Epithelial cell of proximal tubule (primary cell): ENCODE data around the gene FBXW4. TPM values are rescaled to one million over a fixed set of nuclear protein-coding genes. Genes with fewer than 3 reads are reported as not detected.

Source experiments
- DNase-seq: peaks from one replicate; pipeline ENCODE4 v3.0.0-alpha.2; 2011; ENCODE audit warnings: low read depth
- H3K4me3 ChIP-seq: 2 replicates; pipeline ENCODE4 v1.5.1; 2011; ENCODE audit warnings: low read depth, mild to moderate bottlenecking, low read length
- CTCF ChIP-seq: conservative IDR thresholded peaks from 2 replicates; pipeline ENCODE4 v1.5.1; 2012; ENCODE audit warnings: low read depth, mild to moderate bottlenecking, low read length
- total RNA-seq: library from RNA; depleted of rRNA; stranded (reverse); fragments of >200 nt; gene quantifications from 2 replicates; pipeline ENCODE4 v1.2.3, GENCODE V29; 2015

The FBXW4 gene
- total RNA-seq, 1 donor from 2014 or later = 15.3 TPM

GRCh38 chr10:101651336-101651735 lies 43.6 kb downstream of the FBXW4 start:
- TF ChIP-seq CTCF = no peak
- DNase-seq = no peak
- H3K4me3 ChIP-seq = no peak overlapping the region

GRCh38 chr10:101650863-101651262 lies 44.1 kb downstream of the FBXW4 start:
- DNase-seq = no peak
- no peak for TF ChIP-seq CTCF
- no peak overlapping the region for H3K4me3 ChIP-seq

GRCh38 chr10:101649525-101650085 lies 45.4 kb downstream of the FBXW4 start:
- no peak overlapping the region for H3K4me3 ChIP-seq
- DNase-seq = no peak
- TF ChIP-seq CTCF = no peak

- TF ChIP-seq CTCF = no peak
Observed at GRCh38 chr10:101647255-101647654, 47.7 kb downstream of the FBXW4 start.

GRCh38 chr10:101646364-101646763 lies 48.6 kb downstream of the FBXW4 start:
- no peak overlapping the region for H3K4me3 ChIP-seq
- no peak for DNase-seq
- TF ChIP-seq CTCF = no peak

More at GRCh38 chr10:101647255-101647654, 47.7 kb downstream of the FBXW4 start:
- no peak overlapping the region for H3K4me3 ChIP-seq
- no peak for DNase-seq

- no peak overlapping the region for H3K4me3 ChIP-seq
- TF ChIP-seq CTCF = no peak
- no peak for DNase-seq
Observed at GRCh38 chr10:101645659-101646058, 49.3 kb downstream of the FBXW4 start.

GRCh38 chr10:101644002-101644401 lies 51.0 kb downstream of the FBXW4 start:
- no peak for DNase-seq
- TF ChIP-seq CTCF = no peak
- no peak overlapping the region for H3K4me3 ChIP-seq
